Caco-2 (cell line): ENCODE results near the gene VPS51. TPM values are rescaled to one million over a fixed set of nuclear protein-coding genes. Genes with fewer than 3 reads are reported as not detected.

Source experiments
- BruUV-seq: library from RNA; stranded (reverse); fragments of 400-500 nt; replicated peaks from 2 replicates; lab custom pipeline; 2021; lab: Mats Ljungman, UMichigan
- CTCF ChIA-PET: fragments of 300-600 bp; sonication (Branson Sonifier 250); formaldehyde crosslinking; loops from one replicate; lab custom pipeline; 2022; ENCODE audit warnings: antibody characterized with exemption; lab: Charles Lee
- POLR2A ChIA-PET: fragments of 300-600 bp; sonication (Branson Sonifier 250); formaldehyde crosslinking; loops from one replicate; lab custom pipeline; 2022; ENCODE audit warnings: antibody characterized with exemption; lab: Charles Lee
- DNase-seq, 2 experiments: peaks; one replicate each; pipeline versions ENCODE4 v3.0.0 to v3.0.0-alpha.2; 2020 to 2022
- H3K27me3 ChIP-seq: replicated peaks from 2 replicates; pipeline ENCODE4 v1.6.0; 2011; ENCODE audit warnings: low read length; ENCODE audit not compliant: control insufficient read depth, insufficient read depth
- H3K36me3 ChIP-seq: 2 replicates; pipeline ENCODE4 v1.5.1; 2011; ENCODE audit warnings: low read length; ENCODE audit not compliant: control insufficient read depth, insufficient read depth
- H3K4me1 ChIP-seq: fragments of 250-450 bp; sonication (Bioruptor Pico); 2 replicates; pipeline ENCODE4 v1.5.1; 2020; ENCODE audit warnings: mild to moderate bottlenecking
- H3K4me3 ChIP-seq: 2 replicates; pipeline ENCODE4 v1.5.1; 2011; ENCODE audit warnings: low read depth, mild to moderate bottlenecking, control low read depth, low read length
- H3K9me3 ChIP-seq: fragments of 250-450 bp; sonication (Bioruptor Pico); 2 replicates; pipeline ENCODE4 v1.5.1; 2020; ENCODE audit warnings: mild to moderate bottlenecking, moderate library complexity
- H3K27ac Mint-ChIP-seq: one replicate; pipeline ENCODE4 v1.8.0; 2022; ENCODE audit warnings: mixed read lengths; ENCODE audit not compliant: unreplicated experiment
- H3K27me3 Mint-ChIP-seq: one replicate; pipeline ENCODE4 v1.8.0; 2022; ENCODE audit warnings: mixed read lengths; ENCODE audit not compliant: insufficient read depth, unreplicated experiment
- H3K36me3 Mint-ChIP-seq: one replicate; pipeline ENCODE4 v1.8.0; 2022; ENCODE audit warnings: mild to moderate bottlenecking, mixed read lengths; ENCODE audit not compliant: insufficient read depth, unreplicated experiment
- H3K4me1 Mint-ChIP-seq: one replicate; pipeline ENCODE4 v1.8.0; 2022; ENCODE audit warnings: low read depth, mixed read lengths; ENCODE audit not compliant: unreplicated experiment
- H3K4me3 Mint-ChIP-seq: one replicate; pipeline ENCODE4 v1.8.0; 2022; ENCODE audit warnings: mild to moderate bottlenecking, moderate library complexity, mixed read lengths; ENCODE audit not compliant: unreplicated experiment
- H3K9me3 Mint-ChIP-seq: one replicate; pipeline ENCODE4 v1.8.0; 2022; ENCODE audit warnings: mixed read lengths; ENCODE audit not compliant: unreplicated experiment
- CTCF ChIP-seq, 2 experiments: fragments of 200-600 bp in 1 of 2; IDR thresholded peaks; 1 replicate in 1 of 2; 2 replicates in 1 of 2; pipeline versions ENCODE4 v1.5.1 to v1.8.0; 2011 to 2022; ENCODE audit warnings: antibody characterized with exemption in 1 of 2, control low read depth in 1 of 2, inconsistent platforms in 1 of 2, low read depth in 1 of 2, low read length in 1 of 2, mild to moderate bottlenecking in 1 of 2, moderate library complexity in 1 of 2; ENCODE audit not compliant: insufficient read depth in 1 of 2, severe bottlenecking in 1 of 2, unreplicated experiment in 1 of 2
- intact Hi-C: fragments of 100-400 bp; cut with micrococcal nuclease; formaldehyde crosslinking; loops from one replicate; pipeline ENCODE4 v1.10.0; 2022; ENCODE audit not compliant: unreplicated experiment
- total RNA-seq: library from RNA; stranded (reverse); gene quantifications from 2 replicates; pipeline ENCODE4 v1.2.3, GENCODE V29; 2022

The VPS51 gene
- total RNA-seq, 1 experiment from 2014 or later, result 158 TPM

- peaks cover 3% of the 10 kb centered on the region; the same call in 1 of the 2 replicates for H3K36me3 ChIP-seq
- no TSS peak for BruUV-seq
- H3K27me3 ChIP-seq, result no peaks in the 10 kb centered on the region
- H3K9me3 ChIP-seq, result no peaks in the 10 kb centered on the region
- POLR2A ChIA-PET, result no interaction called here
- no peak for DNase-seq
- no peaks in the 10 kb centered on the region for H3K27me3 Mint-ChIP-seq
- no peaks in the 10 kb centered on the region for H3K4me1 ChIP-seq
- CTCF ChIA-PET, result no interaction called here
- no peak for TF ChIP-seq CTCF (IDR thresholded peaks at IDR 0.05; ENCODE audit: insufficient read depth in 1 of 2, low read depth in 1 of 2, low read length in 1 of 2, severe bottlenecking in 1 of 2, unreplicated experiment in 1 of 2)
- intact Hi-C loops, result no loop called here
- no peak overlapping the region for H3K4me3 Mint-ChIP-seq
- peaks cover 23% of the 10 kb centered on the region for H3K36me3 Mint-ChIP-seq
- no peaks in the 10 kb centered on the region for H3K9me3 Mint-ChIP-seq
- no peak overlapping the region for H3K4me3 ChIP-seq
- no peaks in the 10 kb centered on the region for H3K4me1 Mint-ChIP-seq
- H3K27ac Mint-ChIP-seq, result no peak overlapping the region
Observed at GRCh38 chr11:65072631-65072966, 23.4 kb upstream of the VPS51 start.

- peaks cover 12% of the 10 kb centered on the region for H3K4me1 Mint-ChIP-seq
- TF ChIP-seq CTCF (IDR thresholded peaks at IDR 0.05; ENCODE audit: insufficient read depth in 1 of 2, low read depth in 1 of 2, low read length in 1 of 2, severe bottlenecking in 1 of 2, unreplicated experiment in 1 of 2), result no peak
- H3K4me1 ChIP-seq, result peaks cover under 1% of the 10 kb centered on the region; the same call in 1 of the 2 replicates
- H3K4me3 ChIP-seq, result no peak overlapping the region
- no peak overlapping the region for H3K4me3 Mint-ChIP-seq
- H3K9me3 Mint-ChIP-seq, result no peaks in the 10 kb centered on the region
- no peaks in the 10 kb centered on the region for H3K27me3 Mint-ChIP-seq
- H3K36me3 Mint-ChIP-seq, result peaks cover 66% of the 10 kb centered on the region
- POLR2A ChIA-PET, result no interaction called here
- no peaks in the 10 kb centered on the region for H3K27me3 ChIP-seq
- BruUV-seq, result no TSS peak
- CTCF ChIA-PET, result interaction anchor here (0.6 kb wide), 1 partner anchor 63 kb away, joined by 3 read pairs; the partner anchor contains the start of gene ARL2
- intact Hi-C loops, result loop anchor here (5.0 kb wide), 1 partner anchor 35 kb away; the partner anchor contains the start of gene SAC3D1
- H3K27ac Mint-ChIP-seq, result peak overlapping the region; percentile 32
- peak in 1 of 2 experiments; percentile 49 for DNase-seq
- H3K36me3 ChIP-seq, result peaks cover 6% of the 10 kb centered on the region; the same call in 1 of the 2 replicates
- no peaks in the 10 kb centered on the region for H3K9me3 ChIP-seq
Observed at GRCh38 chr11:65077451-65077850, 18.6 kb upstream of the VPS51 start.

- Mint-ChIP-seq H3K36me3 (peaks cover 72% of the 10 kb centered on the region), H3K27ac (peak overlapping the region; percentile 32), H3K27me3 (no peaks in the 10 kb centered on the region), H3K9me3 (no peaks in the 10 kb centered on the region), H3K4me1 (peaks cover 18% of the 10 kb centered on the region), H3K4me3 (no peak overlapping the region)
- CTCF ChIA-PET, result interaction anchor here (0.5 kb wide), 1 partner anchor 197 kb away, joined by 5 read pairs; no protein-coding TSS in a partner anchor
- Histone ChIP-seq H3K27me3 (no peaks in the 10 kb centered on the region), H3K4me1 (peaks cover 6% of the 10 kb centered on the region; the same call in 1 of the 2 replicates), H3K36me3 (peaks cover 6% of the 10 kb centered on the region; the same call in 1 of the 2 replicates), H3K9me3 (no peaks in the 10 kb centered on the region), H3K4me3 (no peak overlapping the region)
- intact Hi-C loops, result loop anchor here (2.0 to 5.0 kb wide), 2 partner anchors 36 to 63 kb away; partner anchors contain the start of genes ARL2 and SAC3D1
- POLR2A ChIA-PET, result interaction anchor here (0.6 kb wide), 1 partner anchor 440 kb away, joined by 5 read pairs; no protein-coding TSS in a partner anchor
- BruUV-seq, result no TSS peak
- peak; percentile 61 to 79 for TF ChIP-seq CTCF (IDR thresholded peaks at IDR 0.05; ENCODE audit: insufficient read depth in 1 of 2, low read depth in 1 of 2, low read length in 1 of 2, severe bottlenecking in 1 of 2, unreplicated experiment in 1 of 2)
- DNase-seq, result peak; percentile 63 to 76
Observed at GRCh38 chr11:65078151-65078550, 17.9 kb upstream of the VPS51 start.
